BJ (cell line): Measurements from ENCODE around the gene FAM241A. TPM values are rescaled to one million over a fixed set of nuclear protein-coding genes. Genes with fewer than 3 reads are reported as not detected.
"Not testable (repeated sequence)": the region's sequence is repeated elsewhere in the genome, so short reads cannot be mapped to it uniquely, and the experiment has no call there.

Source experiments
- CTCF ChIA-PET: fragments of 350-600 bp; formaldehyde crosslinking; extraction: SDS; loops from one replicate; lab custom pipeline; 2021; ENCODE audit warnings: antibody characterized with exemption, inconsistent platforms; lab: Yijun Ruan, JAX
- POLR2A ChIA-PET: fragments of 300-600 bp; sonication (Branson Sonifier 250); formaldehyde crosslinking; extraction: SDS; loops from one replicate; lab custom pipeline; 2021; ENCODE audit warnings: antibody characterized with exemption; lab: Charles Lee
- DNase-seq: peaks from one replicate; pipeline ENCODE4 v3.0.0-alpha.2; 2011; ENCODE audit warnings: low read depth
- H3K27me3 ChIP-seq: 2 replicates; pipeline ENCODE4 v1.6.0; 2011; ENCODE audit warnings: low read length; ENCODE audit not compliant: control insufficient read depth, insufficient read depth
- H3K36me3 ChIP-seq: 2 replicates; pipeline ENCODE4 v1.5.1; 2011; ENCODE audit warnings: low read length; ENCODE audit not compliant: control insufficient read depth, insufficient read depth
- H3K4me3 ChIP-seq: 2 replicates; pipeline ENCODE4 v1.5.1; 2011; ENCODE audit warnings: low read depth, mild to moderate bottlenecking, control low read depth, low read length
- polyA plus RNA-seq: library from polyadenylated mRNA; depleted of rRNA; stranded (reverse); fragments of >200 nt; gene quantifications from 2 replicates; pipeline ENCODE4 v1.2.3, GENCODE V29; 2011
- TF ChIP-seq, protein P1 (sequence below): IDR thresholded peaks from 2 replicates; pipeline ENCODE4 v1.5.1; 2011; ENCODE audit warnings: low read depth, mild to moderate bottlenecking, control low read depth, inconsistent platforms, low read length, moderate library complexity; ENCODE audit not compliant: insufficient read depth

FAM241A gene
- polyA plus RNA-seq, 1 experiment = 0.45 TPM

DNA sequence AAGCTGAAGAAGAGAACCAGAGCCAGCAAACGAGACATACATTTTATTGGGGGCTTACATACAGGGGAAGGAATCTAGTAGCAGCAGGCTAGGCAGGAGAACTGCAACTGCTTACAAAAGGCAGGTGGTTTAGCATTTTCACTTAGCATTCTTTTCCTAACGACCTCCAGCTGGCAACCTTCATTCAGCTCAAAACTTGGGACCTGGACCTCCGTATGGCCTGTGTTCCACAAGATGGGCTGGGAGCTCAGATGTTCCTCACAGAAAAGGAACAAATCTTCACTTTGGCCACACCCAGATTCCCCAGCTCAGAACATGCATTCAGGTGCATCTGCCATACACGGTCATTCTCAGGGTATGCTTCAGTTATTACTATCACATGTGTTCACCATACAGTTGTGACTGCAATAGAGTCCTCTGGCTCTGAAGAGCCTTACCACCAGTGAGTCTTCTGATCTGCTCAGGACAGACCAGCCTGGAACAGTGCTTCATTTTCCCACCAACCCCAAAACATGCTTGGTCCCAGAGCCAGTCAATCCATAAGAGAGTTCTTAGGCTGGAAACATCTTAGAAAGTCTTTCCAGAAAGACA is 56.8 kb downstream of the FAM241A start:
- ChIA-PET CTCF (interaction anchor here (1.3 to 1.7 kb wide), 2 partner anchors 12 to 34 kb away, joined by 3 to 7 read pairs; no protein-coding TSS in a partner anchor), POLR2A (no interaction called here)
- DNase-seq = no peak
- TF ChIP-seq, protein P1, sequence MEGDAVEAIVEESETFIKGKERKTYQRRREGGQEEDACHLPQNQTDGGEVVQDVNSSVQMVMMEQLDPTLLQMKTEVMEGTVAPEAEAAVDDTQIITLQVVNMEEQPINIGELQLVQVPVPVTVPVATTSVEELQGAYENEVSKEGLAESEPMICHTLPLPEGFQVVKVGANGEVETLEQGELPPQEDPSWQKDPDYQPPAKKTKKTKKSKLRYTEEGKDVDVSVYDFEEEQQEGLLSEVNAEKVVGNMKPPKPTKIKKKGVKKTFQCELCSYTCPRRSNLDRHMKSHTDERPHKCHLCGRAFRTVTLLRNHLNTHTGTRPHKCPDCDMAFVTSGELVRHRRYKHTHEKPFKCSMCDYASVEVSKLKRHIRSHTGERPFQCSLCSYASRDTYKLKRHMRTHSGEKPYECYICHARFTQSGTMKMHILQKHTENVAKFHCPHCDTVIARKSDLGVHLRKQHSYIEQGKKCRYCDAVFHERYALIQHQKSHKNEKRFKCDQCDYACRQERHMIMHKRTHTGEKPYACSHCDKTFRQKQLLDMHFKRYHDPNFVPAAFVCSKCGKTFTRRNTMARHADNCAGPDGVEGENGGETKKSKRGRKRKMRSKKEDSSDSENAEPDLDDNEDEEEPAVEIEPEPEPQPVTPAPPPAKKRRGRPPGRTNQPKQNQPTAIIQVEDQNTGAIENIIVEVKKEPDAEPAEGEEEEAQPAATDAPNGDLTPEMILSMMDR = no peak
- Histone ChIP-seq H3K4me3 (no peak overlapping the region), H3K36me3 (no peaks in the 10 kb centered on the region), H3K27me3 (no peaks in the 10 kb centered on the region)

DNA sequence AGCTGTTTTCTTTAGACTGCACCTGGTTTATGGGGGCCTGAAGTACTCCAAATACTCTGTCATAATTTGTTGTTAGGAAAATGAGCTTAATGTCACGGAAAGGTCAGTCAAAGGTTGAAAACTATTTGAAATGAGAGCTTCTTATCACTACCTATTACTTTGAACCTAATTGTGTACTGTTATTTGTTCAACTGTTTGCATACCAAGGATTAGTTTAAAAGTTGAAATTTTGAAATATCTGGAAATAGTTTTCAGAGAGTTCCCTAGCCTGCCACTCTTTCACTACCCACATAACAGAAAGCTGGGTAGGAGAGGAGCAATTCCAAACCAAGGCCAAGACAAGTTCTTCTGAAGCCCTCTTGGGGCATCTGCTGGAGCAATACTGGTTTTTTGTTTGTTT is 58.3 kb downstream of the FAM241A start:
- DNase-seq = no peak
- Histone ChIP-seq H3K4me3 (no peak overlapping the region), H3K27me3 (no peaks in the 10 kb centered on the region), H3K36me3 (no peaks in the 10 kb centered on the region)
- CTCF ChIA-PET = interaction anchor here (1.0 kb wide), 1 partner anchor 13 kb away, joined by 4 read pairs; no protein-coding TSS in a partner anchor
- TF ChIP-seq, protein P1 = no peak
- POLR2A ChIA-PET = no interaction called here

DNA sequence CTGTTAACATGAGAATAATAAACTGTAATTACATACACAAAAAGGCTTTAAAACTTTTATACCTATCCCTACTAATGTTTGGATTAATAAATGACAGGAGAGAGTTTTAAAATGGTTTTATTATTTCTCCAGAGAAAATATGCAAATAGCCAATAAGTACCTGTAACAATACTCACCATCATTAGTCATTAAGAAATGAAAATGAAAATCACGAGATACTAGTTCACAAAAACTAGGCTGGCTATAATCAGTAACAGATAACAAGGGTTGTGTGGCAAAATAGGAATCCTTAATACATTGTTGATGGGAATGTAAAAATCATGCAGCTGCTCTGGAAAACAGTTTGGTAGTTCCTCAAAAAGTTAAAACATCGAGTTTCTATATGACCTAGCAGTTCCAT is 61.2 kb downstream of the FAM241A start:
- Histone ChIP-seq H3K27me3 (no peaks in the 10 kb centered on the region), H3K4me3 (no peak overlapping the region), H3K36me3 (no peaks in the 10 kb centered on the region)
- ChIA-PET CTCF (no interaction called here), POLR2A (no interaction called here)
- no peak for DNase-seq
- TF ChIP-seq, protein P1 = no peak

DNA sequence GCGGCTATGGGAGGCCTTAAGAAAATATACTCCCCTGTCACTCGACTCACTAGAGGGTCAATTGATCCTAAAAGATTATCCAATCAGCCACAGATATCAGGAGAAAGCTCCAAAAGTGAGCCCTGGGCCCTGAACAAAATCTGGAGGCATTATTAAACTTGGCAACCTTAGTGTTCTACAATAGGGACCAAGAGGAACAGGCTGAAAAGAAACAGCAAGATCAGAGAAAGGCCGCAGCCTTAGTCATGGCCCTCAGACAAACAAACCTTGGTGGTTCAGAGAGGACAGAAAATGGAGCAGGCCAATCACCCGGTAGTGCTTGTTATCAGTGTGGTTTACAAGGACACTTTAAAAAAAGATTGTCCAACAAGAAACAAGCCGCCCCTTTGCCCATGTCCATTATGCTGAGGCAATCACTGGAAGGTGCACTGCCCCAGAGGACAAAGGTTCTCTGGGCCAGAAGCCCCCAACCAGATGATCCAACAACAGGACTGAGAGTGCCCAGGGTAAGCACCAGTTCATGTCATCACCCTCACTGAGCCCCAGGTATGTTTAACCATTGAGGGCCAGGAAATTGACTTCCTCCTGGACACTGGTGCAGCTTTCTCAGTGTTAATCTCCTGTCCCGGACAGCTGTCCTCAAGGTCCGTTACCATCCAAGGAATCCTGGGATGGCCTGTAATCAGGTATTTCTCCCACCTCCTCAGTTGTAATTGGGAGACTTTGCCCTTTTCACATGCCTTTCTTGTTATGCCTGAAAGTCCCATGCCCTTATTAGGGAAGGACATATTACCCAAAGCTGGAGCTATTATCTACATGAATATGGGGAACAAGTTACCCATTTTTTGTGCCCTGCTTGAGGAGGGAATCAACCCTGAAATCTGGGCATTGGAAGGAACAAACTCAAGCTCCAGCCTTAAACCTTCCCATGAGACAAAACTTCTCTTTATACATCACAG is 63.2 kb downstream of the FAM241A start:
- H3K36me3 ChIP-seq, H3K27me3 ChIP-seq, H3K4me3 ChIP-seq, DNase-seq, CTCF ChIA-PET: not testable (repeated sequence)
- POLR2A ChIA-PET = interaction anchor here (0.5 kb wide), 1 partner anchor 1135 kb away, joined by 5 read pairs; no protein-coding TSS in a partner anchor

DNA sequence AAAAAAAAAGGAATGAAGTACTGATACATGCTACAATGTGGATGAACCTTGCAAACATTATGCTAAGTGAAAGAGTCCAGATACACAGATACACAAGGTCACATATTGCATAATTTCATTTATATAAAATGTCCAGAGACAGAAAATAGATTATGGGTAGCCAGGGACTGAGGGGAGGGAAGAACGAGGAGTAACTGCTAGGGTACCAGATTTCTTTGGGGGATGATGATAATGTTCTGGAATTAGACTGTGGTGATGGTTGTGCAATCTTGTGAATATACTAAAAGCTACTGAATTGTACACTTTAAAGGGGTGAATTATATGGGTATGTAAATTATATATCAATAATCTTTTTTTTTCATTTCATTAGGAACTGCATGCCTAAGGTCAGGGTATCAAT is 65.5 kb downstream of the FAM241A start:
- Histone ChIP-seq H3K4me3 (no peak overlapping the region), H3K36me3 (no peaks in the 10 kb centered on the region), H3K27me3 (no peaks in the 10 kb centered on the region)
- TF ChIP-seq, protein P1 = no peak
- POLR2A ChIA-PET = no interaction called here
- CTCF ChIA-PET = no interaction called here
- DNase-seq = no peak
